T-helper 1 cell treated with Interleukin-12 subunit alpha and Interleukin-12 subunit beta and Interleukin-4 antibody, amounts not matched to agents 30 ng/mL and 1 ng/mL, for 36 hours (primary cell): ENCODE data around the gene SIDT1. TPM values are rescaled to one million over a fixed set of nuclear protein-coding genes. Genes with fewer than 3 reads are reported as not detected.

Experiments used
- intact Hi-C: fragments of 100-400 bp; cut with micrococcal nuclease; formaldehyde crosslinking; loops from one replicate; pipeline ENCODE4 v1.15.1; 2024
- total RNA-seq: library from RNA; stranded (reverse); gene quantifications from 2 replicates; pipeline ENCODE4 v1.2.3, GENCODE V29; 2022

Gene SIDT1
- total RNA-seq, 1 donor from 2014 or later = 28.2 TPM

GRCh38 chr3:113541519-113541918 lies 9.2 kb downstream of the SIDT1 start:
- intact Hi-C loops = loop anchor here (1.0 kb wide), 1 partner anchor 9 kb away; the partner anchor contains the start of gene SIDT1

GRCh38 chr3:113545594-113545993 lies 13.2 kb downstream of the SIDT1 start:
- intact Hi-C loops = no loop called here

GRCh38 chr3:113546414-113546893 lies 14.1 kb downstream of the SIDT1 start:
- intact Hi-C loops = no loop called here

GRCh38 chr3:113548501-113548900 lies 16.1 kb downstream of the SIDT1 start:
- intact Hi-C loops = no loop called here

- intact Hi-C loops = no loop called here
Measured at GRCh38 chr3:113551820-113552219, 19.5 kb downstream of the SIDT1 start.

DNA sequence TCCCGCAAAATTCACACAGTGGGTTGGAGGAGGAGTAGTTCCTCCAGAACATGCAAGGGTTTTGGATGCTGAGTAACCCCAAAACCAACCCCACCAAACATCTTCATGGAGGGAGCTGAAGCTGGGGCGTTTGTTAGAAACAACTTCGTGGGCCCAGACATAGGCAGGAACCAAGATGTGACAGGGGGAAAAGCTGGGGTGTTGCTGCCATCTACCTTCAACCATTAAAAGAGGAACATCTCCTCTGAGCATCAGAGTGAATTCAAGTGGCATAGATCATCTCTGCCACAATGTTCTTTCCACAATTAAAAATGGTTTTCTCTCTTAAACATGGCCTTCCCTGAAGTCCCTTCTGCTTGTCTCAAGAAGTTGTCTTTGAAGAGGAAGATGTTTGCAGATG lies 20.5 kb downstream of the SIDT1 start:
- intact Hi-C loops = loop anchor here (1.0 kb wide), 1 partner anchor 58 kb away; no protein-coding TSS in a partner anchor

DNA sequence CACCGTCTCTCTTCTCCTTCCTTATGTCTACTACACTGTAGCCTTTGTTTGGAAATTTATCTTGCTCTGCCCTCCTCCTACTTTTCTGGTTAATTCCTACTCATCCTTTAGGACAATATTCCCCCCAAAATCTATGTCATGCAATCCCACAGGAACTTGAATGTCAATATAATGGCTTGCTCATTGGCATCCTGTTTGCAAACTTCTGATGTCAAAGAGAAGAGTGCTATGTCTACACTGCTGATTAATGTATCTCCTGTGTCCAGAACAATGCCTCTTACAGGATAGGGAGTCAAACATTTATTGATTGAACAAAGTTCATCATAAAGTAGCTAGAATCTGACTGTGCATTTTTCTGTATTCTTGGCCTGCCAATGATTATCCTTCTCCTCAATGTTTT lies 22.8 kb downstream of the SIDT1 start:
- intact Hi-C loops = loop anchor here (2.0 kb wide), 1 partner anchor 24 kb away; no protein-coding TSS in a partner anchor

- intact Hi-C loops = no loop called here
Measured at GRCh38 chr3:113556316-113556945, 24.1 kb downstream of the SIDT1 start.

GRCh38 chr3:113556946-113557335 lies 24.6 kb downstream of the SIDT1 start:
- intact Hi-C loops = no loop called here

GRCh38 chr3:113557374-113557773 lies 25.0 kb downstream of the SIDT1 start:
- intact Hi-C loops = no loop called here

- intact Hi-C loops = no loop called here
Measured at GRCh38 chr3:113559009-113559408, 26.7 kb downstream of the SIDT1 start.

- intact Hi-C loops = no loop called here
Measured at GRCh38 chr3:113560271-113560670, 27.9 kb downstream of the SIDT1 start.

GRCh38 chr3:113560831-113561623 lies 28.7 kb downstream of the SIDT1 start:
- intact Hi-C loops = no loop called here

DNA sequence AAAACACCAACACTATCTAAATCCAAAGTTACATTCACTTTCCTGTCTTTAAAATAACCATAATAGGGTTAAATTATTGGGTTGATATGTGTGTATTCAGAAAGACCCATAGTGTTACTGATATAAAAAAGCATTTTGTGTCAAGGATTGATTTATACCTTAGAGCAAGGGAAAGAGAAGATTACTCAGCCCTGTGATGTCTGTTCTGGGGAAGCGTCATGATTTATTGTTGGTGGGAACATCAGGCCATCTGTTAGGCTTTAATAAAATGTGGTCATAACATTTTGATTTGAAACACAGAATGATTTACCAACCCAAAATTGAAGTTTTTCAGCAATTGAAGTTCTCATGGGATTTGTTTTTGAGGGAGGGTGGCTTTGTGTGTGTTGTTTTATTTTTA lies 33.2 kb downstream of the SIDT1 start:
- intact Hi-C loops = no loop called here

GRCh38 chr3:113570158-113570557 lies 37.8 kb downstream of the SIDT1 start:
- intact Hi-C loops = loop anchor here (10.0 kb wide), 2 partner anchors 435 to 985 kb away; no protein-coding TSS in a partner anchor

DNA sequence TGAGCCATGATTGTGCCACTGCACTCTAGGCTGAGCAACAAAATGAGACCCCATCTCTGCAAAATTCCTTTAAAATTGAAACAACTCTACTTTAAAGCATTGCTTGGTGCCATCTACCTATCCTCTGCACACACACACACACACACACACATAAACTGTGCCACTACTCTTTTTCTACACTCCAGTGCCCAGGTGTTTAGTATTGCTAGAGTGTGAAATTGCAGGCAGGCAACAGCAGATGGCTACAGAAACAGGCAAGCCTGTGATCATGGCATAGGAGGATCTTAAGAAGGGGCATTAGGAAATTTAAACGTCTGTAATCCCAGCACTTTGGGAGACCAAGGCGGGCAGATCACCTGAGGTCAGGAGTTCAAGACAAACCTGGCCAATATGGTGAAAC lies 39.0 kb downstream of the SIDT1 start:
- intact Hi-C loops = loop anchor here (10.0 kb wide), 2 partner anchors 437 to 987 kb away; no protein-coding TSS in a partner anchor

DNA sequence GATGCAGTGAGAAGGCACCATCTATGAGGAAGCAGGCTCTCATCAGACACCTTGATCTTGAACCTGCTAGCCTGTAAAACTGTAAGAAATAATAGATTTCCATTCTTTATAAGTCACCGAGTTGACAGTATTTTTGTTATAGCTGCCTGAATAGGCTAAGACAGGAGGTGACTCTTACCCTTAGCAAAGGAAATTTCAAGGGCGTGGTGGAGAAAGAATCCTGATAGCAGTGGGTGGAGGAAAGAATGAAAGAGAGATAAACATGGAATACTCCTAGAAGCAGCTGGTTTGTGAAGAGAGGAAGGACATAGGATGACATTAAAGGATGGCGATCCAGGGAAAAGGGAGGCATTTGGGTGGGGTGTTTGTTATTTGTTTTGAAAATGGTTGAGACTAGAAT lies 41.4 kb downstream of the SIDT1 start:
- intact Hi-C loops = loop anchor here (10.0 kb wide), 2 partner anchors 439 to 989 kb away; no protein-coding TSS in a partner anchor

GRCh38 chr3:113574213-113574612 lies 41.9 kb downstream of the SIDT1 start:
- intact Hi-C loops = loop anchor here (10.0 kb wide), 2 partner anchors 439 to 989 kb away; no protein-coding TSS in a partner anchor

DNA sequence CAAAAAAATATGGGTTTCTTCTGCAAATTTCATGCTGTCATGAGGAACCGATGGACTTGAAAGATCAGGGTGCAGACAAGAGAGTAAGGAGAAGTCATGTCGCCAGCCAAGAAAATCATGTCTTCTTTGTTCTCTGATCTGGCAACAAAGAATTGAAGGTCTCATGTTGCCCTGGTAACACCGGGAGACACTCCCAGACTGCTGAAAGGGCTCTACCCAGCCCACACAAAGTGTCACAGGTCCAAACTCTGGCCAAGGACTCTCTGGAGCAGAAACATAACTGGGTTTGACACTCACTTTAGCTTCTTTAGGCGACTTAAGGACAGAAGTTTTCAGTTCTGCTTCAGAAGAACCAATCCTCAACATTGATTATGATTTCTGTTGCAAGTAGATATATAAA lies 42.9 kb downstream of the SIDT1 start:
- intact Hi-C loops = loop anchor here (10.0 kb wide), 2 partner anchors 440 to 990 kb away; no protein-coding TSS in a partner anchor

- intact Hi-C loops = no loop called here
Measured at GRCh38 chr3:113585228-113585627, 52.9 kb downstream of the SIDT1 start.

DNA sequence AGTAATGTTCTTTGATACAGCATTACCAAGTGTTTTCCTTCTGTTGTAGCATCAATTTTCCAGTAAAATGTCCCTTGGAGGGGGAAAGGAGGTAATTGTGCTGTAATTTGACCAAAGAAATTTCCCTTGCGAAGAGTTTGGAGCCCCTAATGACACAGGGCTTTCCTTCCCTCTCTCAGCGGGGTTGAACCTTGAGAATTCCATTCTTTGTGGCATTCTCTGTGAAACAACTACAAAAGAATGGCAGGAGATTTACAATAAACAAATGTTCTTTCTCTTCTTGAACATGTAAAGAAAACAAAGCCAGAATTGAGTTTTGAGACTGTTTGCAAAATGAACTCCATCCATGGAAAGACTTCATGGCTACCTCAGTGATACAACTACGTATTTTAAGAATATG lies 53.4 kb downstream of the SIDT1 start:
- intact Hi-C loops = no loop called here

- intact Hi-C loops = no loop called here
Measured at GRCh38 chr3:113588806-113589205, 56.5 kb downstream of the SIDT1 start.
